GM12873 (cell line): ENCODE measurements around the gene PTAR1.

Source experiments
- TF ChIP-seq, protein P1 (sequence below): IDR thresholded peaks from 2 replicates; pipeline ENCODE4 v1.5.1; 2012; ENCODE audit warnings: low read depth, mild to moderate bottlenecking, moderate library complexity, low read length, control low read depth; ENCODE audit not compliant: insufficient read depth; ENCODE audit errors: missing control alignments

PTAR1 gene

DNA sequence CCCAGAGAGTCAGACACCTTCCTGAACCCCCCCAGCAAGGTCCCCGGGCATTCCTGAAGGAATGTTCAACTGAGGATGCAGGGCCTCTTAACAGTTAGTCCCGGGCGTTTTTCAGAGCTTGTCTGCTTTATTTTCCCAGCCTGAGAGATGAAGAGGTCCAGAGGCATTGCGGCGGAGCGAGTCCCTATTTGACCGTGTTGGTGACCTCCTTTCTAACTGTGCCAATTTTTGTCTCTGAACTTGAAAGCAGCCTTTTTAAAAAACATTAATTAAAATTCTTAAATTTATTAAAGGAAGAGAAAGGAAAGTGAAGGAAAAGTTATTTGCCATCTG, 433 bp upstream of the PTAR1 start:
- TF ChIP-seq, protein P1, sequence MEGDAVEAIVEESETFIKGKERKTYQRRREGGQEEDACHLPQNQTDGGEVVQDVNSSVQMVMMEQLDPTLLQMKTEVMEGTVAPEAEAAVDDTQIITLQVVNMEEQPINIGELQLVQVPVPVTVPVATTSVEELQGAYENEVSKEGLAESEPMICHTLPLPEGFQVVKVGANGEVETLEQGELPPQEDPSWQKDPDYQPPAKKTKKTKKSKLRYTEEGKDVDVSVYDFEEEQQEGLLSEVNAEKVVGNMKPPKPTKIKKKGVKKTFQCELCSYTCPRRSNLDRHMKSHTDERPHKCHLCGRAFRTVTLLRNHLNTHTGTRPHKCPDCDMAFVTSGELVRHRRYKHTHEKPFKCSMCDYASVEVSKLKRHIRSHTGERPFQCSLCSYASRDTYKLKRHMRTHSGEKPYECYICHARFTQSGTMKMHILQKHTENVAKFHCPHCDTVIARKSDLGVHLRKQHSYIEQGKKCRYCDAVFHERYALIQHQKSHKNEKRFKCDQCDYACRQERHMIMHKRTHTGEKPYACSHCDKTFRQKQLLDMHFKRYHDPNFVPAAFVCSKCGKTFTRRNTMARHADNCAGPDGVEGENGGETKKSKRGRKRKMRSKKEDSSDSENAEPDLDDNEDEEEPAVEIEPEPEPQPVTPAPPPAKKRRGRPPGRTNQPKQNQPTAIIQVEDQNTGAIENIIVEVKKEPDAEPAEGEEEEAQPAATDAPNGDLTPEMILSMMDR: no peak

DNA sequence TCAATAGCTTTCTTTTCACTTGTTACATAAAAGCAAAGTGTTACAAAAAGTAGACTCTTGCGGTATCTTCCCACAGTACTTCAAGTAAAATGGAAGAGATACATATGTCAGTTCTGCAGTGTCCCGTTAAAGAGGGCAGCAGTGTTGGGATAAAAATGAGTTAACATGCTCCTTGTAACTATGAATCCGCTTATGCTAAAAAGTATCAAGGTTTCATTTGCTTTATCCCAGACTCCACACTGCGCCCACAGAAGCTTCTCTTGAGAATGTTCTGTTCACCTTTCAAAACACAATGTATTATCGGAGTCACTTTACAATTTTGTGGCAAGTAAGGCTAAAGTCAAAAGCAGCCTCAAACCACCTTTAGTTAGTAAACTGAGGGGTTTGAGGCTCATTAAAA, 790 bp downstream of the PTAR1 start:
- TF ChIP-seq, protein P1: no peak

DNA sequence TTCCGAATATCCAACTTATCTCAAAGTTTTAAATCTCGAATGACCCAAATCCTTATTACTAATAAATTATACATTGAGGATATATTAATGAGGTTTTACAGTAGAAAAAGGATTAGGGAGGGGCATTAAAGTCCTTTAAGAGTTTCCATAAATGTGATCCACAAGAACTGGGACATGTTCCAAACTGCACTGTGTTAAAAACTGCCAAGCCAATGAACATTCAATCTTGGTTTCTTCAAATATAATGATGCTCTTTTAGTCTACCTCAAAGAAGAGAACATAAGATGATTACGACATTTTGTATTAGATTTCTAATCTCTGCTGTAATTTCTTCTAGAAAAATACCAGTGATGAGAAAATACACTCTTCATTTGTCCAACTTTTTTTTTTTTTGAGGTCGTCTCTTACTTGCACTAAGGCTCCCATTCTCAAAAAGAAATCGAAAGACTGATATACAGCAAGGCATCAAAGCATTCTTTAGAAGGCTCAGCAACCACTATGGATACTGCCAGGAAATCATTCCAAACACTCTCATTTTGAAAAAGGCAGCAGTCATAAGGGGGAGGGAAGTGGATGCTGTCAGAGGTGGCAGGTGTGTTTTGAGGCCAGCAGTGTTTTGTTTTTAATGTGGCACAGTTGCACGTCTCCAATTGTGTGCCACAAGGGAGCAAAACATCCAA, 1.7 kb downstream of the PTAR1 start:
- TF ChIP-seq, protein P1: no peak

DNA sequence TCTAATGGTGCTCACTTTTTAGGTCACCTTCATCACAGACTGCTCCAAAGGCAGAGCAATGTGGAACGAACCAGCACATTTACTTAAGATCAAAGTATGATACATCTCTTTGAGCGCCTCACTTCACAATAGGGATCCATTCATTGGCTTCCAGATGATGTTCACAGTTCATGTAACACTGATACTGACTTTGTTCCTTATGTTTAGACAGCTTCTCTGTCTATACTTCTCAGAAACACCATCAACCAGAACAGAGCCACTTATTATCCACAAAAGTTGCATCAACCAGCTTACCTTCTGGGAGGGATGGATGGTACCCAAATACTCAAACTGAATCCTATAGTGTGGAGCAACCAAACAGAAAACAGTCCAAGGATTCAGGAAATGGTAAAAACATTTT, 4.6 kb downstream of the PTAR1 start:
- TF ChIP-seq, protein P1: no peak

DNA sequence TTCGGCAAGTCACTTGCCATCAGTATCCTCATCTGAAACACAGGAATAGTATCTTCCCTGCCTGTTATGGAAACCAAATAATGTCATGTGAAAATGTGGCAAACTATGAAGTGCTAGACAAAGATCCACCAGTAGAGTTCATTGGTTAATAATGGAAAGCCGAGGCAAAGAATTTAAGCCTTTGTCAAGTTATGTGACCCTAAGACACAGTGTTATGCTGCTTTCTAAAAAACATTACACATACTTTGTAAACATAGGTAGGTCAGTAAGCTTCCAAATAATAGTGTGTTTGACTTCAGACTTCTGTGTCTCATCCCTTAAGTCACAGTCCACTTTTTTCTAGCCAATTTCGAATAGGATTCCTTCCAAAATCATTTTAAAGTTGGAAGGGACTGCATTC, 6.0 kb downstream of the PTAR1 start:
- TF ChIP-seq, protein P1: no peak

DNA sequence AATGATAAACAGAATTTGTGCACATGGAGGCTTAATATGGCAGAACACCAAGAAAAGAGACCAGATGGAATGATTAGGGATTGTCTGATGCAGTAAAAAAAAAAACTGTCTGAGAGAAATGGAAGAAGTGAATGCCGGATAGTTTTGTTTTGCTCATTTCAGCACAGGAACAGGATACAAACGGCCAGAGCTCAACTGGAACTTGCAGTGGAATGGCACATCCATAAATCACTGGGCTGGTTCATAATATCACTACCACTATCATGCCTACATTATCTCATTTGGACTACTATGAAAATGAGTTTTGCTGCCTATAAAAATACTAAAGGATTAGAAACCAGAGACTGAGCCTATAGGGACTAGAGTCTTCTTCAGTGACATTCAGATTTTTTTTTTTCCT, 9.7 kb downstream of the PTAR1 start:
- TF ChIP-seq, protein P1: no peak

DNA sequence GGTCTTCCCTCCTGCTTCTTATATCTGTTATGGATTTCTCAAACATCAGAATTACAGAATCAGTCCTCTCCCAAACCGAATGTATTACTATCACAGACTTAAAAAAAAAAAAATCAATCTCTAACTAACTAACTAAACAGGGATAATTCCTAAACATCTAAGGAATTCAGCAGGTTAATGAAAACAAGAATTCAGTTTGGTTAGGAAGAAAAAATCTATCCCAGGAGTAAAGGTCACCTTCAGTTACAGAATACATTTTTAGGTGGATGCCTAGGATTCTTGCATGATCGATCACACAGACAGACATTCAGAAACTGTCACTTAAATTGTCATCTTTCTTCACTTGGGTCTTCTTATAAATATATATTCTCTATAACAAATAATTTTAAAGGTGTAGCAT, 11.5 kb downstream of the PTAR1 start:
- TF ChIP-seq, protein P1: no peak
